GM18907 (cell line): ENCODE measurements around the gene PSORS1C1.
"Not testable (repeated sequence)": the region's sequence is repeated elsewhere in the genome, so short reads cannot be mapped to it uniquely, and the experiment has no call there.

ENCODE experiments used
- ATAC-seq: cut with Tn5 transposase; IDR thresholded peaks from one replicate; pipeline ENCODE4 v1.9.1; 2021; ENCODE audit warnings: mild to moderate bottlenecking, moderate library complexity; ENCODE audit not compliant: unreplicated experiment

The PSORS1C1 gene

GRCh38 chr6:31158140-31158862, 43.7 kb downstream of the PSORS1C1 start, which contains the start of gene TCF19:
TSS of gene TCF19 (plus strand) at chr6:31158589. CDS start at chr6:31159470, 881 bp downstream.
- ATAC-seq = peak; percentile 75

GRCh38 chr6:31158863-31159855, 44.6 kb downstream of the PSORS1C1 start:
- ATAC-seq = peak; percentile 6

- ATAC-seq = no peak
Observed at GRCh38 chr6:31161216-31162126, 46.9 kb downstream of the PSORS1C1 start.

GRCh38 chr6:31162463-31163165, 48.0 kb downstream of the PSORS1C1 start:
- no peak for ATAC-seq

- no peak for ATAC-seq
Observed at GRCh38 chr6:31163922-31164321, 49.3 kb downstream of the PSORS1C1 start.

- not testable (repeated sequence) for ATAC-seq
Observed at GRCh38 chr6:31164475-31165063, 50.0 kb downstream of the PSORS1C1 start.

GRCh38 chr6:31165064-31165832, 50.6 kb downstream of the PSORS1C1 start:
- ATAC-seq = peak; percentile 67

- no peak for ATAC-seq
Observed at GRCh38 chr6:31165986-31166385, 51.4 kb downstream of the PSORS1C1 start.

GRCh38 chr6:31168606-31169005, 54.0 kb downstream of the PSORS1C1 start:
- ATAC-seq = no peak

GRCh38 chr6:31169123-31169857, 54.7 kb downstream of the PSORS1C1 start:
- ATAC-seq = no peak

GRCh38 chr6:31169858-31170599, 55.4 kb downstream of the PSORS1C1 start:
- ATAC-seq = not testable (repeated sequence)

- ATAC-seq = no peak
Observed at GRCh38 chr6:31170600-31170881, 55.9 kb downstream of the PSORS1C1 start, which contains the start of gene POU5F1. TSS of gene POU5F1 (minus strand) at chr6:31170682. CDS start at chr6:31170620, 62 bp downstream.

GRCh38 chr6:31170987-31171671, 56.5 kb downstream of the PSORS1C1 start:
- no peak for ATAC-seq

GRCh38 chr6:31171931-31172905, 57.6 kb downstream of the PSORS1C1 start:
- ATAC-seq = no peak

- no peak for ATAC-seq
Observed at GRCh38 chr6:31172973-31173384, 58.4 kb downstream of the PSORS1C1 start.

GRCh38 chr6:31173406-31173805, 58.8 kb downstream of the PSORS1C1 start:
- ATAC-seq = no peak
